ENCODE measurements around the gene GSTCD. TPM values are rescaled to one million over a fixed set of nuclear protein-coding genes. Genes with fewer than 3 reads are reported as not detected.

The GSTCD gene
- total RNA-seq, 1 experiment from 2014 or later = 21.3 TPM

- no TSS peak for BruUV-seq (replicated peaks)
- Mint-ChIP-seq H3K27ac (ENCODE audit: unreplicated experiment) (no peak overlapping the region), H3K27me3 (ENCODE audit: insufficient read depth, unreplicated experiment) (no peaks in the 10 kb centered on the region), H3K36me3 (ENCODE audit: insufficient read depth, unreplicated experiment) (no peaks in the 10 kb centered on the region), H3K9me3 (ENCODE audit: unreplicated experiment) (no peaks in the 10 kb centered on the region), H3K4me1 (ENCODE audit: low read depth, unreplicated experiment) (peaks cover 8% of the 10 kb centered on the region), H3K4me3 (ENCODE audit: unreplicated experiment) (no peak overlapping the region)
- intact Hi-C loops (cut with micrococcal nuclease; ENCODE audit: unreplicated experiment) = no loop called here
- Histone ChIP-seq H3K36me3 (ENCODE audit: control insufficient read depth, insufficient read depth, low read length) (no peaks in the 10 kb centered on the region), H3K4me3 (ENCODE audit: low read depth, low read length) (no peak overlapping the region), H3K27me3 (replicated peaks; ENCODE audit: control insufficient read depth, insufficient read depth, low read length) (no peaks in the 10 kb centered on the region), H3K9me3 (no peaks in the 10 kb centered on the region), H3K4me1 (peaks cover 5% of the 10 kb centered on the region; the same call in 1 of the 2 replicates)
- ChIA-PET POLR2A (no interaction called here), CTCF (interaction anchor here (0.6 kb wide), 1 partner anchor 141 kb away, joined by 4 read pairs; no protein-coding TSS in a partner anchor)
- TF ChIP-seq CTCF (IDR thresholded peaks at IDR 0.05; ENCODE audit: insufficient read depth in 1 of 2, low read depth in 1 of 2, low read length in 1 of 2, severe bottlenecking in 1 of 2, unreplicated experiment in 1 of 2) = no peak
- no peak for DNase-seq
Observed at GRCh38 chr4:105831189-105831588, 122.6 kb downstream of the GSTCD start.

GRCh38 chr4:105835177-105835576 lies 126.6 kb downstream of the GSTCD start:
- Mint-ChIP-seq H3K9me3 (ENCODE audit: unreplicated experiment) (no peaks in the 10 kb centered on the region), H3K4me1 (ENCODE audit: low read depth, unreplicated experiment) (peaks cover 8% of the 10 kb centered on the region), H3K4me3 (ENCODE audit: unreplicated experiment) (no peak overlapping the region), H3K27ac (ENCODE audit: unreplicated experiment) (no peak overlapping the region), H3K27me3 (ENCODE audit: insufficient read depth, unreplicated experiment) (no peaks in the 10 kb centered on the region), H3K36me3 (ENCODE audit: insufficient read depth, unreplicated experiment) (no peaks in the 10 kb centered on the region)
- no peak for TF ChIP-seq CTCF (IDR thresholded peaks at IDR 0.05; ENCODE audit: insufficient read depth in 1 of 2, low read depth in 1 of 2, low read length in 1 of 2, severe bottlenecking in 1 of 2, unreplicated experiment in 1 of 2)
- Histone ChIP-seq H3K9me3 (no peaks in the 10 kb centered on the region), H3K36me3 (ENCODE audit: control insufficient read depth, insufficient read depth, low read length) (no peaks in the 10 kb centered on the region), H3K4me1 (peaks cover 5% of the 10 kb centered on the region; the same call in 1 of the 2 replicates), H3K27me3 (replicated peaks; ENCODE audit: control insufficient read depth, insufficient read depth, low read length) (no peaks in the 10 kb centered on the region), H3K4me3 (ENCODE audit: low read depth, low read length) (no peak overlapping the region)
- intact Hi-C loops (cut with micrococcal nuclease; ENCODE audit: unreplicated experiment) = no loop called here
- BruUV-seq (replicated peaks) = no TSS peak
- CTCF ChIA-PET = no interaction called here
- POLR2A ChIA-PET = no interaction called here
- DNase-seq = no peak

DNA sequence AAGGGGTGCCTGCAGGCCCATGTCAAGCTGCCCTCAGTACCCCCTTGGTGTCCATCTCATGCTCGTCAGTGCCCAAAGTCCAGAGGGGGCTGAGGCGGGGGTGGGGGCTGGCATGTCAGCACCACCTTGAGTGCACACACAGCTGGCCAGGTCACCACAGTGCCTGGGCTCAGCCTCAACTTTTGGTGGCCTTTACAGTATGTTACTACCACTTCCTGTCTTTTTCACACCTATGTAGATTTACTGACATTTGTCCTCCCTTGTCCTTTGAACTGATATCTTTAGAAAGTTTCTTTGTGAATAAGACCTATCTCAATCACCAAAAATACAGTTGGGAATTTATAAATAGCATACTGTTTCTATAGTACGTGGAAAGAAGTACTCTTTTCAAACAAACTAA lies 128.0 kb downstream of the GSTCD start:
- Histone ChIP-seq H3K27me3 (replicated peaks; ENCODE audit: control insufficient read depth, insufficient read depth, low read length) (no peaks in the 10 kb centered on the region), H3K9me3 (no peaks in the 10 kb centered on the region), H3K36me3 (ENCODE audit: control insufficient read depth, insufficient read depth, low read length) (no peaks in the 10 kb centered on the region), H3K4me3 (ENCODE audit: low read depth, low read length) (no peak overlapping the region), H3K4me1 (no peaks in the 10 kb centered on the region)
- no peak overlapping the region for H3K4me3 Mint-ChIP-seq (ENCODE audit: unreplicated experiment)
- H3K27ac Mint-ChIP-seq (ENCODE audit: unreplicated experiment) = no peak overlapping the region
- BruUV-seq (replicated peaks) = no TSS peak
- ChIA-PET CTCF (no interaction called here), POLR2A (no interaction called here)
- no peak for TF ChIP-seq CTCF (IDR thresholded peaks at IDR 0.05; ENCODE audit: insufficient read depth in 1 of 2, low read depth in 1 of 2, low read length in 1 of 2, severe bottlenecking in 1 of 2, unreplicated experiment in 1 of 2)
- DNase-seq = no peak
- no peaks in the 10 kb centered on the region for H3K36me3 Mint-ChIP-seq (ENCODE audit: insufficient read depth, unreplicated experiment)
- no peaks in the 10 kb centered on the region for H3K27me3 Mint-ChIP-seq (ENCODE audit: insufficient read depth, unreplicated experiment)
- no peaks in the 10 kb centered on the region for H3K4me1 Mint-ChIP-seq (ENCODE audit: low read depth, unreplicated experiment)
- intact Hi-C loops (cut with micrococcal nuclease; ENCODE audit: unreplicated experiment) = no loop called here
- no peaks in the 10 kb centered on the region for H3K9me3 Mint-ChIP-seq (ENCODE audit: unreplicated experiment)
